Ovary (tissue), 9 donors: ENCODE measurements around the gene NDST4. TPM values are rescaled to one million over a fixed set of nuclear protein-coding genes. Genes with fewer than 3 reads are reported as not detected.

Experiments
- DNase-seq, 5 donors: peaks; one replicate each; pipeline ENCODE4 v3.0.0-alpha.2; 2019 to 2020
- H3K27ac ChIP-seq, 2 donors: fragments of 200-600 bp; one replicate each; pipeline versions ENCODE4 v1.5.1 to v1.8.0; 2019 to 2022
- H3K27me3 ChIP-seq: fragments of 200-600 bp; one replicate; pipeline ENCODE4 v1.8.0; 2022
- H3K36me3 ChIP-seq: fragments of 200-600 bp; sonication (generic); one replicate; pipeline ENCODE4 v1.5.1; 2019
- H3K4me1 ChIP-seq: one replicate; pipeline ENCODE4 v1.8.1; 2013; ENCODE audit warnings: mild to moderate bottlenecking, moderate library complexity; ENCODE audit not compliant: insufficient read depth
- H3K4me3 ChIP-seq: fragments of 200-600 bp; sonication (generic); one replicate; pipeline ENCODE4 v1.5.1; 2017
- H3K9me3 ChIP-seq, 2 donors: fragments of 200-600 bp in 1 of 2; sonication (generic) in 1 of 2; one replicate each; pipeline versions ENCODE4 v1.5.1 to v1.8.1; 2013 to 2019; ENCODE audit warnings: mild to moderate bottlenecking in 1 of 2, moderate library complexity in 1 of 2
- CTCF ChIP-seq, 3 donors: fragments of 450-650 bp in 2 of 3; fragments of 200-600 bp in 1 of 3; IDR thresholded peaks; one replicate each; pipeline versions ENCODE4 v1.5.1 to v1.8.0; 2016 to 2022; ENCODE audit warnings: antibody characterized with exemption in 3 of 3, mild to moderate bottlenecking in 1 of 3
- EP300 ChIP-seq: sonication (generic); formaldehyde crosslinking; IDR thresholded peaks from one replicate; pipeline ENCODE4 v1.6.1; 2017; ENCODE audit warnings: antibody characterized with exemption
- POLR2A ChIP-seq: fragments of 450-650 bp; IDR thresholded peaks from one replicate; pipeline ENCODE4 v1.6.1; 2017; ENCODE audit warnings: antibody characterized with exemption, mild to moderate bottlenecking, moderate library complexity
- WGBS, 3 donors: extraction: QIAGEN DNeasy Blood & Tissue Kit in 1 of 3; methylation state at CpG; one replicate each; pipeline versions ENCODE4 v1.1.5 to v1.1.7; 2013 to 2017; 5-methylcytosine and 5-hydroxymethylcytosine counted together
- intact Hi-C, 4 donors: fragments of 100-400 bp; cut with DNase I; formaldehyde crosslinking; loops; one replicate each; pipeline versions ENCODE4 v1.11.0 to v1.15.1; 2022 to 2023
- polyA plus RNA-seq, 2 donors: library from polyadenylated mRNA; stranded (reverse); fragments of 200-250 nt in 1 of 2; fragments of 350-450 nt in 1 of 2; fragmentation: Illumina TruSeq in 1 of 2; extraction: RNeasy Lipid Tissue Mini Kit (QIAGEN cat#74804) in 1 of 2; gene quantifications; one replicate each; pipeline ENCODE4 v1.2.3, GENCODE V29; 2013 to 2014
- total RNA-seq, 7 donors: library from RNA; depleted of rRNA in 2 of 7; stranded (reverse); fragments of >200 nt in 2 of 7; fragmentation: NEBNext Ultra II Directional in 3 of 7; extraction: Animal tissue kit (Norgen Biotek cat#: 25700) in 3 of 7; gene quantifications; one replicate each; pipeline versions ENCODE4 v1.1.0 to v1.2.4, GENCODE V29; 2016 to 2023
- donor health status: DM: no; HTN: no; CAD: no; lungs with moderate emphysema.
- donor health status: DM: no; HTN: no; CAD: no.
- donor health status: Bipolar disorder and iron deficiency.
- donor health status: DM: yes; HTN: yes; CAD: no.
- donor health status: DM: no; HTN: no; CAD: no.
- donor health status: DM: yes; HTN: yes; CAD: no.

The NDST4 gene
- total and polyA plus RNA-seq, 9 donors, result 0.12 to 2.9 (median 0.72) TPM

DNA sequence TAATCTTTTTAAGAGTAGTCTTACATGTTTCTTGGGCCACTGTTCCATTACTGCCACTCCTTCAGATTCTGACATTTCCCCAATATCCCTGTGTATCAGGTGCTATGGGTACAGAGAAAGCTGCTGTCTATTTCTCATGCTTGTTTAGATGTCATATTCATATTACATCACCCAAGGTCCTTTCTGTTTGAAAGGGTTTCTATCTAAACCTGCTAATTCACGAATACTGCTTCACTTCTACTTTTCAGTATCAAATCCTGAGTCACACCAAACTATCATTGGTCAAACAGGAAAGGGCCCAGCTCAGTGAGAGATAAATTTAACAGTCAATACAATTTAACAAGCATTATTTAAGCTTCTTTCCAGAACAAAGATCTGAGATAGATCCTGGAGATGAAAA, 273.4 kb downstream of the NDST4 start:
- Histone ChIP-seq H3K36me3 (no peaks in the 10 kb centered on the region), H3K9me3 (no peaks in the 10 kb centered on the region), H3K4me3 (no peak overlapping the region), H3K4me1 (no peaks in the 10 kb centered on the region), H3K27ac (no peak overlapping the region), H3K27me3 (no peaks in the 10 kb centered on the region)
- WGBS, 3 donors, result 73 to 88% (median 80%) methylated on average over 1 of the region's 1 CpG
- intact Hi-C loops, result no loop called here
- TF ChIP-seq POLR2A (no peak), EP300 (no peak), CTCF (IDR thresholded peaks at IDR 0.05) (no peak)
- no peak for DNase-seq

- TF ChIP-seq POLR2A, result no peak
- no peak for TF ChIP-seq CTCF (IDR thresholded peaks at IDR 0.05)
- no peak for TF ChIP-seq EP300
- DNase-seq, result no peak
- intact Hi-C loops, result no loop called here
- no peaks in the 10 kb centered on the region for H3K9me3 ChIP-seq
- no peak overlapping the region for H3K27ac ChIP-seq
- no peak overlapping the region for H3K4me3 ChIP-seq
- 70 to 76% (median 75%) methylated on average over 2 of the region's 2 CpGs for WGBS, 3 donors
- no peaks in the 10 kb centered on the region for H3K27me3 ChIP-seq
- H3K36me3 ChIP-seq, result no peaks in the 10 kb centered on the region
- H3K4me1 ChIP-seq, result no peaks in the 10 kb centered on the region
These were observed 282.8 kb downstream of the NDST4 start for GRCh38 chr4:114830628-114831027.

DNA sequence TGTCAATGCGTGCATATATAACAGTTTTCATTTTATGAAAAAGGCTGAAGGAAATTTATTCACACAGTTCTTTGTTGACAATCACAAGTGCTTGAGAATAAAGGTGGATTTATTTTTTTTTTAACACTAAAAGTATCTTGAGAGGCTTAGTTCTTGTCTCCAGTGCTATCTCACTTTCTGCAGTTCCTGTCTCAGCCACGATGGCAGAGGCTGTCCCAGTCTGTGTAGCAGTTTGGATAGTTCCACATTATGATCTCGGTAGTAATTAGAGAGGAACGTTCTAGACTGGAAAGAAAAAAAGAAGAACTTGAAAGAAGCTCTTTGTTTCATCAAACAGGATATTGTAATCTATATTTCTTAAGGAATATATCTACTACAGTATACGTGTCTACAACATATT, 285.8 kb downstream of the NDST4 start:
- 77 to 83% (median 80%) methylated on average over 5 of the region's 5 CpGs for WGBS, 3 donors
- intact Hi-C loops, result no loop called here

DNA sequence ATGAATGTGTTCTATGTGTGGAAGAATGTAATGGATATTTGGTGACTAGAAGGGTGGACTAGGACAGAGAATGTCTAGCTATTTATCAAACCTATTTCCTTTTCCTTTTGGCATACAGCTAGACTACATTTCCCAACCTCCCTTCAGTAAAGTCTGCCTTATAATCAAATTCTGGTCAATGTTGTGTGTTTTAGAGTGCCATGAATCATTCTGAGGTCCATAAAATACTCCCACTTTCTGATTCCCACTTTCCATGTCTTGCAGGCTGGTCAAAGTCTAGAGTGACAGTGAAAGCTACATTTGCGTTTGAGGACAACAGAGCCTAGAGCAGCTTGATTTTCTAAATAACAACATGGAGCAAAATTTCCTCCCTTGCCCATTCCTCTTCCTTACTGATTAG, 297.7 kb downstream of the NDST4 start:
- Histone ChIP-seq H3K4me1 (no peaks in the 10 kb centered on the region), H3K27ac (no peak overlapping the region), H3K9me3 (no peaks in the 10 kb centered on the region), H3K36me3 (no peaks in the 10 kb centered on the region), H3K4me3 (no peak overlapping the region), H3K27me3 (no peaks in the 10 kb centered on the region)
- intact Hi-C loops, result no loop called here
- WGBS, 3 donors, result 86 to 98% (median 94%) methylated on average over 1 of the region's 1 CpG
- no peak for TF ChIP-seq EP300
- no peak for TF ChIP-seq CTCF (IDR thresholded peaks at IDR 0.05)
- TF ChIP-seq POLR2A, result no peak
- DNase-seq, result no peak

More for the DNA sequence above, 285.8 kb downstream of the NDST4 start:
- DNase-seq, result no peak
- H3K27me3 ChIP-seq, result no peaks in the 10 kb centered on the region
- no peak for TF ChIP-seq POLR2A
- TF ChIP-seq CTCF (IDR thresholded peaks at IDR 0.05), result no peak
- no peak for TF ChIP-seq EP300
- H3K36me3 ChIP-seq, result no peaks in the 10 kb centered on the region
- no peaks in the 10 kb centered on the region for H3K4me1 ChIP-seq
- H3K9me3 ChIP-seq, result no peaks in the 10 kb centered on the region
- H3K27ac ChIP-seq, result no peak overlapping the region
- H3K4me3 ChIP-seq, result no peak overlapping the region

DNA sequence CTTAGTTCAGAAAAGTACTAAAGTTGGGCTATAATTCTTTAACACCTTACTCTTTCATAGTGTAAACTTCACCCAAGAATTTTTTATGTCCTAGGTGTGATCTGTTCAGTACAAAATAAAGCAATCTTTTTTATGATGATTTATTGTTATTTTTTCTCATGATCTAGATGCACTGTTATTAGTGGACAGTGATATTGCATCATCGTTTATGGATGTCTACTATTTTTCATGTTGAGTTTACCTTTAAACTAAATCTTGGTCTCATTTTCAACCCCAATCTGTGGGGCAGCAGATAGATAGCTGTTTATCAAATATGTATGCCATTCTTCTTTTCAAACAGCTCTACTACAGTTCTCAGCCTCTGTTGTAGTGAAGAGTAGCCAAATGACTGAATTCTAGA, 299.5 kb downstream of the NDST4 start:
- Histone ChIP-seq H3K4me3 (no peak overlapping the region), H3K27me3 (no peaks in the 10 kb centered on the region), H3K36me3 (no peaks in the 10 kb centered on the region), H3K27ac (no peak overlapping the region), H3K9me3 (no peaks in the 10 kb centered on the region), H3K4me1 (no peaks in the 10 kb centered on the region)
- intact Hi-C loops, result no loop called here
- no peak for DNase-seq
- WGBS, 3 donors, result 85 to 94% (median 92%) methylated on average over 1 of the region's 1 CpG
- no peak for TF ChIP-seq CTCF (IDR thresholded peaks at IDR 0.05)
- TF ChIP-seq EP300, result no peak
- TF ChIP-seq POLR2A, result no peak
